ENCODE results near the gene CYB561D1.

- TF ChIP-seq CTCF (optimal IDR thresholded peaks at IDR 0.05 in 1 of 3, IDR thresholded peaks at IDR 0.05 in 1 of 3, conservative IDR thresholded peaks at IDR 0.05 in 1 of 3; ENCODE audit: extremely low read depth in 1 of 3, insufficient read depth in 2 of 3, low read length in 3 of 3) = no peak
- no peak for TF ChIP-seq EZH2 (IDR thresholded peaks at IDR 0.05; ENCODE audit: low read length)
Observed at GRCh38 chr1:109537450-109538178, 43.7 kb downstream of the CYB561D1 start.

All from keratinocyte (primary cell).